ENCODE data around the gene ETF1. TPM values are rescaled to one million over a fixed set of nuclear protein-coding genes. Genes with fewer than 3 reads are reported as not detected.

ETF1 gene
- total RNA-seq, 1 donor from 2014 or later: 116 TPM

GRCh38 chr5:138563340-138564118 lies 20.5 kb upstream of the ETF1 start:
- Histone ChIP-seq H3F3A (ENCODE audit: low read depth) (peaks cover 16% of the 10 kb centered on the region), H3K4me1 (no peaks in the 10 kb centered on the region), H3K79me2 (ENCODE audit: low read depth) (peaks cover 68% of the 10 kb centered on the region), H3K9ac (no peak overlapping the region), H3K4me3 (no peak overlapping the region), H3K27ac (no peak overlapping the region), H3K9me3 (ENCODE audit: low read depth) (no peaks in the 10 kb centered on the region), H2AFZ (replicated peaks) (no peak overlapping the region), H3K27me3 (no peaks in the 10 kb centered on the region), H4K20me1 (ENCODE audit: low read depth) (peaks cover 37% of the 10 kb centered on the region), H3K4me2 (no peak overlapping the region), H3K36me3 (peaks cover 24% of the 10 kb centered on the region)
- Mint-ChIP-seq H3K27ac (no peak overlapping the region), H3K36me3 (peaks cover 45% of the 10 kb centered on the region), H3K4me3 (no peak overlapping the region), H3K4me1 (no peaks in the 10 kb centered on the region), H3K9me3 (no peaks in the 10 kb centered on the region), H3K27me3 (ENCODE audit: insufficient read depth, low read depth) (no peaks in the 10 kb centered on the region)
- no peak for DNase-seq (ENCODE audit: low spot score)
- TF ChIP-seq EZH2 (IDR thresholded peaks at IDR 0.05): no peak
- no peak for TF ChIP-seq EZH2phosphoT487 (IDR thresholded peaks at IDR 0.05)
- TF ChIP-seq CTCF (IDR thresholded peaks at IDR 0.05): no peak

GRCh38 chr5:138560971-138561370 lies 17.9 kb upstream of the ETF1 start:
- H3K36me3 ChIP-seq: peaks cover 35% of the 10 kb centered on the region
- H3K36me3 Mint-ChIP-seq: peaks cover 37% of the 10 kb centered on the region
- TF ChIP-seq EZH2phosphoT487 (IDR thresholded peaks at IDR 0.05) (no peak), EZH2 (IDR thresholded peaks at IDR 0.05) (no peak), CTCF (IDR thresholded peaks at IDR 0.05) (no peak)

GRCh38 chr5:138559937-138560336 lies 16.9 kb upstream of the ETF1 start:
- Mint-ChIP-seq H3K27me3 (ENCODE audit: insufficient read depth, low read depth) (no peaks in the 10 kb centered on the region), H3K27ac (no peak overlapping the region), H3K9me3 (no peaks in the 10 kb centered on the region), H3K36me3 (peaks cover 34% of the 10 kb centered on the region), H3K4me1 (no peaks in the 10 kb centered on the region), H3K4me3 (no peak overlapping the region)
- peaks cover 40% of the 10 kb centered on the region for H3K79me2 ChIP-seq (ENCODE audit: low read depth)
- no peak overlapping the region for H3K9ac ChIP-seq
- no peaks in the 10 kb centered on the region for H3K4me1 ChIP-seq
- H3K27ac ChIP-seq: no peak overlapping the region
- no peak overlapping the region for H3K4me2 ChIP-seq
- no peak overlapping the region for H2AFZ ChIP-seq (replicated peaks)
- TF ChIP-seq EZH2phosphoT487 (IDR thresholded peaks at IDR 0.05): no peak
- peaks cover 30% of the 10 kb centered on the region for H4K20me1 ChIP-seq (ENCODE audit: low read depth)
- peaks cover 31% of the 10 kb centered on the region for H3K36me3 ChIP-seq
- no peaks in the 10 kb centered on the region for H3K27me3 ChIP-seq
- H3F3A ChIP-seq (ENCODE audit: low read depth): peaks cover 51% of the 10 kb centered on the region
- no peak for DNase-seq (ENCODE audit: low spot score)
- H3K4me3 ChIP-seq: no peak overlapping the region
- H3K9me3 ChIP-seq (ENCODE audit: low read depth): no peaks in the 10 kb centered on the region

More at GRCh38 chr5:138560971-138561370, 17.9 kb upstream of the ETF1 start:
- H3K4me1 ChIP-seq: no peaks in the 10 kb centered on the region
- H3K9ac ChIP-seq: no peak overlapping the region
- Mint-ChIP-seq H3K4me3 (no peak overlapping the region), H3K27me3 (ENCODE audit: insufficient read depth, low read depth) (no peaks in the 10 kb centered on the region), H3K27ac (no peak overlapping the region), H3K9me3 (no peaks in the 10 kb centered on the region), H3K4me1 (no peaks in the 10 kb centered on the region)
- no peaks in the 10 kb centered on the region for H3K9me3 ChIP-seq (ENCODE audit: low read depth)
- no peak overlapping the region for H2AFZ ChIP-seq (replicated peaks)
- H3K79me2 ChIP-seq (ENCODE audit: low read depth): peaks cover 50% of the 10 kb centered on the region
- DNase-seq (ENCODE audit: low spot score): no peak
- no peaks in the 10 kb centered on the region for H3K27me3 ChIP-seq
- H3K27ac ChIP-seq: no peak overlapping the region
- peaks cover 37% of the 10 kb centered on the region for H4K20me1 ChIP-seq (ENCODE audit: low read depth)
- peaks cover 40% of the 10 kb centered on the region for H3F3A ChIP-seq (ENCODE audit: low read depth)
- H3K4me2 ChIP-seq: no peak overlapping the region
- H3K4me3 ChIP-seq: no peak overlapping the region

- Histone ChIP-seq H3K4me1 (no peaks in the 10 kb centered on the region), H3K36me3 (peaks cover 28% of the 10 kb centered on the region), H3K79me2 (ENCODE audit: low read depth) (peaks cover 17% of the 10 kb centered on the region), H3K27me3 (no peaks in the 10 kb centered on the region), H2AFZ (replicated peaks) (no peak overlapping the region), H3F3A (ENCODE audit: low read depth) (peaks cover 70% of the 10 kb centered on the region), H3K9me3 (ENCODE audit: low read depth) (no peaks in the 10 kb centered on the region), H4K20me1 (ENCODE audit: low read depth) (peaks cover 10% of the 10 kb centered on the region), H3K4me3 (no peak overlapping the region), H3K9ac (no peak overlapping the region), H3K4me2 (no peak overlapping the region), H3K27ac (no peak overlapping the region)
- H3K9me3 Mint-ChIP-seq: no peaks in the 10 kb centered on the region
- peaks cover 42% of the 10 kb centered on the region for H3K36me3 Mint-ChIP-seq
- no peaks in the 10 kb centered on the region for H3K4me1 Mint-ChIP-seq
- H3K27ac Mint-ChIP-seq: no peak overlapping the region
- DNase-seq (ENCODE audit: low spot score): no peak
- no peaks in the 10 kb centered on the region for H3K27me3 Mint-ChIP-seq (ENCODE audit: insufficient read depth, low read depth)
- H3K4me3 Mint-ChIP-seq: no peak overlapping the region
- TF ChIP-seq CTCF (IDR thresholded peaks at IDR 0.05) (no peak), EZH2phosphoT487 (IDR thresholded peaks at IDR 0.05) (no peak), EZH2 (IDR thresholded peaks at IDR 0.05) (no peak)
Observed at GRCh38 chr5:138557677-138558076, 14.6 kb upstream of the ETF1 start.
